ENCODE results near the gene ALDH8A1.

ALDH8A1 gene

GRCh38 chr6:134949927-134950326, at the start of gene ALDH8A1:
TSS of gene ALDH8A1 (minus strand) at chr6:134950101. CDS start at chr6:134950053, 48 bp downstream.
- no peak for DNase-seq

GRCh38 chr6:134999107-134999506, 49.2 kb upstream of the ALDH8A1 start:
- DNase-seq: no peak

- DNase-seq: no peak
Observed at GRCh38 chr6:134997133-134997995, 47.5 kb upstream of the ALDH8A1 start.

- DNase-seq: no peak
Observed at GRCh38 chr6:134995536-134995935, 45.6 kb upstream of the ALDH8A1 start.

GRCh38 chr6:134994431-134994830, 44.5 kb upstream of the ALDH8A1 start:
- DNase-seq: no peak

- DNase-seq: no peak
Observed at GRCh38 chr6:134992155-134992554, 42.3 kb upstream of the ALDH8A1 start.

- DNase-seq: no peak
Observed at GRCh38 chr6:134990262-134990661, 40.4 kb upstream of the ALDH8A1 start.

GRCh38 chr6:134984821-134985220, 34.9 kb upstream of the ALDH8A1 start:
- no peak for DNase-seq

- no peak for DNase-seq
Observed at GRCh38 chr6:134983823-134984222, 33.9 kb upstream of the ALDH8A1 start.

- DNase-seq: no peak
Observed at GRCh38 chr6:134982161-134982560, 32.3 kb upstream of the ALDH8A1 start.

- DNase-seq: no peak
Observed at GRCh38 chr6:134980846-134981245, 30.9 kb upstream of the ALDH8A1 start.

GRCh38 chr6:134979142-134979541, 29.2 kb upstream of the ALDH8A1 start:
- no peak for DNase-seq

GRCh38 chr6:134974370-134974769, 24.5 kb upstream of the ALDH8A1 start:
- no peak for DNase-seq

- no peak for DNase-seq
Observed at GRCh38 chr6:134967711-134968110, 17.8 kb upstream of the ALDH8A1 start.

GRCh38 chr6:134964451-134965203, 14.7 kb upstream of the ALDH8A1 start:
- DNase-seq: no peak

GRCh38 chr6:134962421-134962820, 12.5 kb upstream of the ALDH8A1 start:
- no peak for DNase-seq

- no peak for DNase-seq
Observed at GRCh38 chr6:134961366-134961765, 11.5 kb upstream of the ALDH8A1 start.

- DNase-seq: no peak
Observed at GRCh38 chr6:134959603-134960002, 9.7 kb upstream of the ALDH8A1 start.

GRCh38 chr6:134956676-134957075, 6.8 kb upstream of the ALDH8A1 start:
- DNase-seq: no peak

GRCh38 chr6:134956032-134956431, 6.1 kb upstream of the ALDH8A1 start:
- no peak for DNase-seq

- no peak for DNase-seq
Observed at GRCh38 chr6:134954272-134955000, 4.5 kb upstream of the ALDH8A1 start.

- no peak for DNase-seq
Observed at GRCh38 chr6:134951494-134952263, 1.8 kb upstream of the ALDH8A1 start.

- DNase-seq: no peak
Observed at GRCh38 chr6:134950482-134950881, 581 bp upstream of the ALDH8A1 start.
